ENCODE data around the gene NLGN1.

The NLGN1 gene

GRCh38 chr3:173743516-173743915, 346.0 kb downstream of the NLGN1 start:
- no peak overlapping the region for H3K4me3 ChIP-seq (ENCODE audit: low read depth, low read length)
- TF ChIP-seq POLR2A (IDR thresholded peaks at IDR 0.05; ENCODE audit: extremely low read depth, insufficient read length) = no peak
- no peak for TF ChIP-seq CTCF (IDR thresholded peaks at IDR 0.05; ENCODE audit: low read depth, low read length)
- TF ChIP-seq MYC (IDR thresholded peaks at IDR 0.05; ENCODE audit: low read depth, low read length) = no peak
- no peak for TF ChIP-seq MAX (IDR thresholded peaks at IDR 0.05; ENCODE audit: low read depth, low read length)
- DNase-seq (ENCODE audit: low read depth) = no peak

GRCh38 chr3:173744479-173744878, 346.9 kb downstream of the NLGN1 start:
- TF ChIP-seq CTCF (IDR thresholded peaks at IDR 0.05; ENCODE audit: low read depth, low read length) (no peak), MAX (IDR thresholded peaks at IDR 0.05; ENCODE audit: low read depth, low read length) (no peak), POLR2A (IDR thresholded peaks at IDR 0.05; ENCODE audit: extremely low read depth, insufficient read length) (no peak), MYC (IDR thresholded peaks at IDR 0.05; ENCODE audit: low read depth, low read length) (no peak)
- H3K4me3 ChIP-seq (ENCODE audit: low read depth, low read length) = no peak overlapping the region
- no peak for DNase-seq (ENCODE audit: low read depth)

- TF ChIP-seq MYC (IDR thresholded peaks at IDR 0.05; ENCODE audit: low read depth, low read length) (no peak), MAX (IDR thresholded peaks at IDR 0.05; ENCODE audit: low read depth, low read length) (no peak), POLR2A (IDR thresholded peaks at IDR 0.05; ENCODE audit: extremely low read depth, insufficient read length) (no peak), CTCF (IDR thresholded peaks at IDR 0.05; ENCODE audit: low read depth, low read length) (no peak)
- no peak for DNase-seq (ENCODE audit: low read depth)
- no peak overlapping the region for H3K4me3 ChIP-seq (ENCODE audit: low read depth, low read length)
These were observed 347.4 kb downstream of the NLGN1 start for GRCh38 chr3:173744895-173745294.

GRCh38 chr3:173745952-173746682, 348.6 kb downstream of the NLGN1 start:
- DNase-seq (ENCODE audit: low read depth) = no peak
- TF ChIP-seq CTCF (IDR thresholded peaks at IDR 0.05; ENCODE audit: low read depth, low read length) = no peak
- no peak for TF ChIP-seq MYC (IDR thresholded peaks at IDR 0.05; ENCODE audit: low read depth, low read length)
- TF ChIP-seq MAX (IDR thresholded peaks at IDR 0.05; ENCODE audit: low read depth, low read length) = no peak
- no peak for TF ChIP-seq POLR2A (IDR thresholded peaks at IDR 0.05; ENCODE audit: extremely low read depth, insufficient read length)
- H3K4me3 ChIP-seq (ENCODE audit: low read depth, low read length) = no peak overlapping the region

- no peak for DNase-seq (ENCODE audit: low read depth)
- TF ChIP-seq POLR2A (IDR thresholded peaks at IDR 0.05; ENCODE audit: extremely low read depth, insufficient read length) (no peak), CTCF (IDR thresholded peaks at IDR 0.05; ENCODE audit: low read depth, low read length) (no peak), MAX (IDR thresholded peaks at IDR 0.05; ENCODE audit: low read depth, low read length) (no peak), MYC (IDR thresholded peaks at IDR 0.05; ENCODE audit: low read depth, low read length) (no peak)
- H3K4me3 ChIP-seq (ENCODE audit: low read depth, low read length) = no peak overlapping the region
These were observed 349.9 kb downstream of the NLGN1 start for GRCh38 chr3:173747427-173747826.

All from NB4 (cell line).